GM19193 (cell line): ENCODE data around the gene GARS1.

Experiments
- POLR2A ChIP-seq: IDR thresholded peaks from 4 replicates; pipeline ENCODE4 v1.6.1; 2011; ENCODE audit not compliant: insufficient read depth, insufficient read length; ENCODE audit errors: extremely low read depth

GARS1 gene

DNA sequence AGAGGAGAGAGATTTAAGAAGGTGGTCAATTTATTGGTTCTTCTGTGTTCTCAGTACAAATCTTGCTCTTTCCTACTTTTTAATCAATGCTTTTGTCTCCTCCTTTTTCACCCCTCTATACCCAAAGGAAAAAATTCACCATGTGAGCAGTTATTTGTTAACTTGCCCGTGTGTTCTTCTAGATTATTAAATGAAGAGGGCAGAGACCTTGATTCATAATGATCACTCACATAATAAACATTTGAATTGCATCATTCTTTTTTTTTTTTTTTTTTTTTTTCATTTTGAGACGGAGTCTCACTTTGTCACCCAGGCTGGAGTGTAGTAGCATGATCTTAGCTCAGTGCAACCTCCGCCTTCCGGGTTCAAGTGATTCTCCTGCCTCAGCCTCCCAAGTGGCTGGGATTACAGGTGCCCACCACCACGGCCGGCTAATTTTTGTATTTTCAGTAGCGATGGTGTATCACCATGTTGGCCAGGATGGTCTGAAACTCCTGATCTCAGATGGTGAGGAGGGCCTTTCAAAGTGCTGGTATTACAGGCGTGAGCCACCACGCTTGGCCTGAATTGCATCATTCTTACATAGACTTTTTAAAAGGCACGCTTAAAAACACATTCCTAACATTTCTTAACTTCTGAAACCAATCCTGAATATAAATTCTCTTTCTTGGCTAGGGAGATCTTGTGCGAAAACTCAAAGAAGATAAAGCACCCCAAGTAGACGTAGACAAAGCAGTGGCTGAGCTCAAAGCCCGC lies 3.6 kb downstream of the GARS1 start:
- no peak for TF ChIP-seq POLR2A

DNA sequence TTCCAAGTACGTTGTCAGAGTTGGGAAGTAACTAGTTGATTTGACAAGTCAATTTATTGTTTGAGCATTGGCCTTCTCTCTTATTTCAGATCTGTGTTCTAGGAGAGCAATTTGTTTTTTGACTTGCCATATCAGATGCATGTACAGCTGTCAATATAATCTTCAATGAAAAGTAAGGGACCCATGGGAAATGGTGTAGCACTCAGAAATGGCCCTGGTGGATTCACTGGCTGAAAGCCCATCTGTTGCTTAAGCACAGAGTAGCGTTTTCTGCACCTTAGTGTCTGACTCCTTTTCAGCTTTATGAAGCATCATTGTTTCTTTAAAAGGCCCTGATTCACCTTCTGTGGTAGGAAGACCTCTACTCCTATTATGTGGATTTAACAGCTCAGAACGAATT lies 10.2 kb downstream of the GARS1 start:
- no peak for TF ChIP-seq POLR2A

DNA sequence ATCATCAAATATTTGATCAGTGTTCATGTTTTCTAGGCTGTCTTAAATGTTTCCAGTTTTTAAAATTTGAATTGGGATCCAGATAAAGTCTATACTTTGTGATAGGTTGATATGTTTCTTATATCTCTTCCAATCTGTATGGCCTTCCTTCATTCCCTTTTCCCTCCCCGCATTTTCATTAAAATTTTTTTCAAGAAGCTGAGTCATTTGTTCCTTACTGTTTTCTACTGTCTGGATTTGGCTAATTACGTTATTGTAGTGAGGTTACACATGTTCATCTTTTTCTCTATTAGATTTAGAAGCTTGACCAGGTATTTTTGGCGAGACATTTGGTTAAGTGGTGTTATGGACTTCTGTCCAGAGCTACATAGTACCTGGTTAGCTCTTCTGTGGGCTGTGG lies 11.2 kb downstream of the GARS1 start:
- TF ChIP-seq POLR2A, result no peak

DNA sequence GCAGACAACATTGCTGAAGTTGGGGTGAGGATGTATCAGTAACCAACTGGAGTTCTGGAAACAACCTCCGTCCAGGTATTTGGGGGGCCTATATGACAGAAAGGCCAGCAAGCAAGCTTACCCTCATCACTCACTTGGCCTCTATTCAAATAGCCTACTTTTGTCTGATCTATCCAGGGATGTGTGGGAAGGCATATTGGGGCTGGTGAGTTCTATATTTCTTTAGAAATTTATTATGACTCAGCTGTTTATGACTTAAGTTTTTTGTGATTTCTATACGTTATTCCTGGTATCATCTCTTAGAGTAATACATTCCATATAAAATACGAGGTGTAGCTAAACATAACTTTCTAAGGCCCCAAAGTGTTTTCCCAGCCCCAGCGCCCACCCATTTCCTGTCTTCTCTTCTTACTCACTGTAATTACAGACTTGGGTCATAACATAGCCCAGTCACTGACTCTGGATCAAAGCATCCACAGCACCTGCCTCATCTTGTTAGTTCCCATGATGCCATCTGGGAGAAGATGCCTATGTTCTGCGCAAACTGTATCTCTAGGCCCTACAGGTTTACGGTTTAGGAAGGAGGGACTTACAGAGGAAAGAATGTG lies 18.1 kb downstream of the GARS1 start:
- TF ChIP-seq POLR2A, result no peak

DNA sequence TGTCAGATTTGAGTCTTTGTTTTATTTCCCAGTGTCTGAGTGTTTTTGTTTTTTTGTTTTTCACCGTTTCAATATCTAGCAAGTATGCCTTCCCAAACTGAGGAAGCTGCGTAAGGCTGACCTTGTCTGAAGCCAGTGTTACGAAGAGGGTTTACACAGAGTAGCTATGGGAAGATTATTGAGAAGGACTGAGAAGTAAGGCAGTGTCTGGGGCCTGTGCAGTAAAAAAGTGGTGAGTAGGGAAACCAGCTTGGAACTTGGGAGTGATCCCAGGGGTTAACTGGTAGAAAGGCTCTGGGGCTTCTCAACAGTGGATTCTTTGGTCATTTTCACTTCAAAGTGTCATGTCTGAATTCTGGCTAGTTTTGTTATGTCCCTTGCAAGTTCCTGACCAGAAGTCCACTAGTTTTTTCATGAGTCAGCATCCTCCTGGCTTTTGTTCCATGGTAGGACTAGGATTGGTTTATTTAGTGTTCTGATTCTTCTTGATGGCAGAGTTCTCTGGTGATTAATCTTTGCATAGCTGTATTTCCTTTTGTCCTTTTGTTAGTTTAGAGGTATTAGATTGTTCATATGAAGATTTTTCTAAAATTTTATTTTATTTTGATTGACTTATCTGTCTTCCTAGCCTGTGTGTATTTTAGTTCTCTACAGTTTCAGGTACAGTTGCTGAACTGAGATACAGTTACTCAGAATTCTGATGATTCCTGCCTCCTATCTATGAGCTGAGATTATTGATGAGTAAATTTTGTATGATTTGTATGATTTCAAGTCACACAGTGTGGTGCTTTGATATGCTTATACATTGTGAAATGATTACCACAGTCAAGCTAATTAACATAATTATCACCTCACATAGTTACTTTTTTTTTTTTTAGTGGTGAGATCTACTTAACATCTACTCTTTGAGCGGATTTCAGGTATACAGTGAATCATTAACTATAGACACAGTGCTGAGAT lies 19.0 kb downstream of the GARS1 start:
- TF ChIP-seq POLR2A, result no peak

DNA sequence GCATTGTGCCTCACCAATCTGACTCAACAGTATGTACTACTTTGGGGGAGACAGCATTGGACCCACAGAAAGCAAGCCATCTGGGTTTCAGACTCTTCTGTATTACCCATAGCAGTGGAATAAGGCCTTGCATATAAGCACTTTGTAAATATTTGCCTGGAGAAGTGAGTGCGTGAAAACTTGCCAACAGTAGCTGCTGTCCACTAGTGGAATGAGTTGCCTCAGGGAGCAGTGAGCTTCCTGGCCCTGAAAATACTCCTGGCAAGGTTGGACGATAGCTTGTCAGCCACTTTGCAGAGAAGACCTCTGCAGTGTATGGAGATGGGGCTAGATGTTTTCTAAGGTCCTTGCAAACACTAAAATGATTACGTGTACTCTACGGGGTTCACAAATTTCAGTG lies 21.6 kb downstream of the GARS1 start:
- TF ChIP-seq POLR2A, result no peak

DNA sequence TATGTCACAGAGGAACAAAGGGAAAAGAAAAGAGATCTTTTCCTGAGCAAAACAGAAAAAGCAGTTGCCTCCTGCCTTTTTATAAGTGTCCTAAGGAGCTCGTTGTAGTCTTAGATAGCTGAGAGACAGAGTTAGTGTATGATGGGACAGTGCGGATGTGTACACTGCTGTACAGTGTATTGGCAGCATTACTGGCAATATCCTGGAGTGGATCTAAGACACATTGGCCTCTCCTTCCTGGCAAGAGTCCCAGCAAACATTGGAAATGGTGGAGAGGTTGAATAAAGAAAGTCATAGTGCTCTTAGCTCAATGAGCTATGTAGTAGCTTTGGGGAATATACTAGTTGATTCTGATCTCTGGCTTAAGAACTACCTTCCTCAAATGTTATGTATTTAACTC lies 22.7 kb downstream of the GARS1 start:
- no peak for TF ChIP-seq POLR2A

DNA sequence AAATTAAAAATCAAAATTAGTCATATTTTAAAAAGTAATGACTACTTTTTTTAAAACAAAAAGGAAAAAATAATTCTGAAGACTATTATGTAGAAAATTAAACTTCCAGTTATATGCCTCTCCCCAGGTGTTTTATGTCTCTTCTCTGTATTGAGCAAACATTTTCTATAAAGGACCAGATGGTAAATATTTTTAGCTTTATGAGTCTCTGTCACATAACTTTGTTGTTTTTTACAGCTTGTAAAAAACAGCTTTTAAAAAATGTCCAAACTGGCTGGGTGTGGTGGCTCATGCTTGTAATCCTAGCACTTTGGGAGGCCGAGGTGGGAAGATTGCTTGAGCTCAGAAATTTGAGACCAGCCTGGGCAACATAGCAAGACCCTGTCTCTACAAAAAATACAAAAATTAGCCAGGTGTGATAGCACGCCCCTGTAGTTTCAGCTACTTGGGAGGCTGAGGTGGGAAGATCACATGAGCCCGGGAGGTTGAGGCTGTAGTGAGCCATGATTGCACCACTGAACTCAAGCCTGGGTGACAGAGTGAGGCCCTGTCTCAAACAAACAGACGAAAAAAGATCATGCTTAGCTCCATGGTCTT lies 23.5 kb downstream of the GARS1 start:
- no peak for TF ChIP-seq POLR2A

DNA sequence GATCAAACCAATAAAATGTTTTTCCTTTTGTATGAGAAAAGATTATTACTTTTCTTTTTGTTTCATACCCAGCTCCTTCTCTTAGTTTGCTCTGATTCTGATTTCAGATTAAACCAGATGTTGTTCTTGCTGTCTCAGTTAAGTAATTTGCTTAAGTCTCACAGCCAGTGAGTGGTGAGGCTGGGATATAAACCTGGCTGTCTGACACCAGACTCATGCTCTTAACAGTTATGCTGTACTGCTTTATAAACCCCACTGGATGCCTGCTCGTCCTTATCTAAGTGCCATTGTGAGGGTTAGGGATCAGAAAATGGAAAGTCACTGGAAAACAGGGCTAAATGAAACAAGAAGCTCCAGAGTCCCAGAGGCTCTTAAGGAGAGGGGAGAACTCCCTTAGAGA lies 24.3 kb downstream of the GARS1 start:
- TF ChIP-seq POLR2A, result no peak

DNA sequence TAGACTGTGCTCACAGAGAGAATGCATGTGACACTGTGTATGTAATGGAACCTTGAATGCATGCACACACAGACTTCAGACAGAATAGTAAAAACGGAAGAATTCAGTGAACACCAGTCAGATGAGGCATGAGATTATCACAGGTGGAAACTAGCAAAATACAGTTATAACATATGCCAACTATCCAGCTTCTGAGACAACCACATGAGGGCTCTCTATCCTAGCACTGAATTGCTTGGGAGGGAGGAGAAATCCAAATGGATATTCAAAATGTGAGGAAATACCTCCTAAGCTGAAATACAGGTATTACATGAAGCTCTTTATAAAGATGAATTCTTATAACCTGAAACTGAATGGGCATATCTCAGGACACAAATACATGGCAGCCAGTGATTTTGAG lies 30.6 kb downstream of the GARS1 start:
- no peak for TF ChIP-seq POLR2A

DNA sequence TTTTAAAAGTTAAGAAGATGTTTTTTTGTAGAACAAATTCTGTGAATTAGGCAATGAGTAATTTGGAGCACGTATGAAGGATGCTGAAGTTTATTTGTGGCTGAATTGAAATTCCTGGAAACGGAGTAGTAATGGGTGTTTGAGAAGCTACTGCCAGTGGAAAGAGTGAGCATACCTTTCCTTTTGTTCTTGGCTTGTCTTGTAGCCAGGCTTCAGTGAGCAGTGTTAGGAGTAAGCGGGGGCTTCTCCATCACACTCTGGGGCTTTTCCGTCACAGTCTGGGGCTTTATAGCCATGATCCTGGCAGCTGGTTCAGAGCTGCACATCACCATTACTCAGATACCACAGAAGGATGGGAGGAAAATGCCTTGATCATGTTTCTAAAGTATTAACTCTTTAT lies 32.3 kb downstream of the GARS1 start:
- TF ChIP-seq POLR2A, result no peak

DNA sequence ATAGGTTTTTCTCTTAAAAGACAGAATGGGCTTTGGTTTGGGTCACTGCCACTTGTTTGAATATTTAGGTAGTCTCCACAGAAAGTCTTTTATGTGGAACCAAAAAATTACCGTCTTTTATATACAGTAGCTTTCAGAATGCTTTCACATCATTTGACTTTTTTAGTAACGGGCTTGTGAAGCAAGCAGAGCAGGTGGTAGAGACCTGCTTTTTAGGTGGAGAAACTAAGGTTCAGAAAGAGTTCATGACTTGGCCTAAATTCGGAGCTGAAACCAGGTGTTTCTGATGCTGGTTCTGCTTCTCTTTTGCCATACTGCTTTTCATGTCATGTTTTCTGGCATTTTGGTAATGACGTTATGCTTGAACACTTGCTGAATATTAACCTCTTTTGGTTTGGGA lies 36.3 kb downstream of the GARS1 start:
- no peak for TF ChIP-seq POLR2A

DNA sequence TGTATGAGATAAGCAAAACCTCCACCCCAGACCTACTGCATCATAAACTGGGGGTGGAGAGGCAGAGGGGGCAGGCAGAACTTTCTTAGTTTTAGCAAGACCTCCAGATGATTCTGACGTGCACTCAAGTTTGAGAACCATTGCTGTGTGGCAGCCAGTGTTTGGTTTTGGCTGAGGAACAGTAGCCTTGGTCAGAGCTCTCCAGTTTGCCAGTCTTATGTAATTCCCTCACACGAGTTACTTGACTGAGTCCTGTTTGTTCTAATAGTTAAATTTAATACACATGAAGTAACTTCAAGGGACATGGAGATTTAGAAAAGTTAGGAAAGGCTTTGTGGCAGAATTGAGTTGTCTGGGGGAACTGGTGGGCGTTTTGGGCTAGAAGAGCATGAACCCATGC lies 38.5 kb downstream of the GARS1 start:
- no peak for TF ChIP-seq POLR2A

DNA sequence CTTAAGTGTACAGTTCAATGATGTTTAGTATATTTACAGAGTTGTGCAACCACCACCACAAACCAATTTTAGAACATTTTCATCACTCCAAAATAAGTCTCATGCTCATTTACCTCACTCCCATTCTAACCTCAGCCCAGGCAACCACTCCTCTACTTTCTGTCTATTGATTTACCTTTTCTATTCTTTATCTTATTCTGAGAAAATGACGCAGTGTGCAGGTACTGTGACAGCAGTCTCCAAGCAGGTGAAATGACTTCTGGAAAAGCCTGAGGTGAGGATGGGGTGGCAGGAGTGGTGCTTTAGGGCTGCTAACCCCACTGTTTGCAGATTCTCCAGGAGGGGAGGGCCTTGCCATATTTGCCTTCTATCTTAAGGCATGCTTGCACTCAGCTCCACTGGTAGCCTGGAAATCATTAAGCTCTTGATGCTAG lies 39.5 kb downstream of the GARS1 start:
- TF ChIP-seq POLR2A, result no peak

DNA sequence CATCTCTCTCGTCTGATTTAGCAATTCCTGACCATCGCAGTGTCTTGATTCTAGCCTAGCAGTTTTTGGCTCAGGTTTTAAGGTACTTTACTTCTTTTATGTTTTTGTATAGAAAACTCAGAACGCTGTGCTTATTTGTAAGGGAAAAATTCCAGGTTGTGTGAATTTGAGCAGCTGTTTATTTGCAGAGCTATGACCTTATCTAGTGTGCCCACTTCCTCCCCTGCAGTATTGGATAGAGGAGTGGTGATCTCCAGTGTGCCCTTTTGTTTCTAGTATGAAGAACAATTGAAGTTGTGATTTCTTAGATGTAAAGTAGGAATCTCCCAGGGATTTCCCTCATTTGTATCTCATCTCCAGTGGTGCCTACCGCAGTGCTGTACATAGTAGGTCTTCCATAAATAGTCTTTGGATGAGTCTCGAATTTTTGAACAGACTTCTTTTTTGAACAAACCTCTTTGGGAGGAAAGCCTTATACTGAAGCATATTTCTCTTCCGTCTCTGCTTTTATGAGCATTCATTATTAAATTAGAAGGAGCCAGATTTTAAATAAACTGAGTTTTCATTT lies 40.0 kb downstream of the GARS1 start:
- TF ChIP-seq POLR2A, result no peak
